ENCODE results near the gene CXorf38.

DNA sequence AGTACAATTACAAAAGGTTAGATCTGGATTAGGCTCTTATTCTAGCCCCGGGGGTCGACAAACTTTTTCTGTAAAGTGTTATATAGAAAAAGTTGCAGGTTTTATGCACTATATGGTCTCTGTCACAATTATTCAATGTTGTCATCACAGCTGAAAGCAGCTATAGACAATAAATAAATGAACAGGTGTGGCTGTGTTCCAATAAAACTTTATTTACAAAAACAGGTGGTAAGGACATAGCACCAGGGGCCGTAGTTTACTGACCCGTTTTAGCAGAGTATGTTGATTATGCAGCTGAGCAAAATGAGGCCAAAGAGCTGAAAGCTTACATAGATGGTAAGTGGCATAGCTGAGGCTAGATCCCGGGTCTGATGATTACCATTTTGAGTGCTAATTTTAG is 13.0 kb upstream of the CXorf38 start:
- TF ChIP-seq, protein P1, sequence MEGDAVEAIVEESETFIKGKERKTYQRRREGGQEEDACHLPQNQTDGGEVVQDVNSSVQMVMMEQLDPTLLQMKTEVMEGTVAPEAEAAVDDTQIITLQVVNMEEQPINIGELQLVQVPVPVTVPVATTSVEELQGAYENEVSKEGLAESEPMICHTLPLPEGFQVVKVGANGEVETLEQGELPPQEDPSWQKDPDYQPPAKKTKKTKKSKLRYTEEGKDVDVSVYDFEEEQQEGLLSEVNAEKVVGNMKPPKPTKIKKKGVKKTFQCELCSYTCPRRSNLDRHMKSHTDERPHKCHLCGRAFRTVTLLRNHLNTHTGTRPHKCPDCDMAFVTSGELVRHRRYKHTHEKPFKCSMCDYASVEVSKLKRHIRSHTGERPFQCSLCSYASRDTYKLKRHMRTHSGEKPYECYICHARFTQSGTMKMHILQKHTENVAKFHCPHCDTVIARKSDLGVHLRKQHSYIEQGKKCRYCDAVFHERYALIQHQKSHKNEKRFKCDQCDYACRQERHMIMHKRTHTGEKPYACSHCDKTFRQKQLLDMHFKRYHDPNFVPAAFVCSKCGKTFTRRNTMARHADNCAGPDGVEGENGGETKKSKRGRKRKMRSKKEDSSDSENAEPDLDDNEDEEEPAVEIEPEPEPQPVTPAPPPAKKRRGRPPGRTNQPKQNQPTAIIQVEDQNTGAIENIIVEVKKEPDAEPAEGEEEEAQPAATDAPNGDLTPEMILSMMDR (IDR thresholded peaks at IDR 0.05) = no peak
- no peak for TF ChIP-seq POLR2A (IDR thresholded peaks at IDR 0.05)

Data from uterus (tissue), 2 donors.